AG04449 (cell line): Measurements from ENCODE around the gene CRYBG1.
"Not testable (repeated sequence)": the region's sequence is repeated elsewhere in the genome, so short reads cannot be mapped to it uniquely, and the experiment has no call there.

Source experiments
- CTCF ChIA-PET: fragments of 350-600 bp; formaldehyde crosslinking; extraction: SDS; loops from one replicate; lab custom pipeline; 2021; ENCODE audit warnings: antibody characterized with exemption; lab: Yijun Ruan, JAX
- POLR2A ChIA-PET: fragments of 400-600, 350-600 bp; formaldehyde crosslinking; extraction: SDS; loops from one replicate; lab custom pipeline; 2020; ENCODE audit warnings: antibody characterized with exemption, inconsistent platforms; lab: Yijun Ruan, JAX
- DNase-seq: peaks from one replicate; pipeline ENCODE4 v3.0.0-alpha.2; 2010; ENCODE audit warnings: low read depth, low spot score
- H3K4me3 ChIP-seq: 2 replicates; pipeline ENCODE4 v1.5.1; 2011; ENCODE audit warnings: low read depth, mild to moderate bottlenecking, control low read depth, low read length
- CTCF ChIP-seq: IDR thresholded peaks from one replicate; pipeline ENCODE4 v1.5.1; 2011; ENCODE audit warnings: mild to moderate bottlenecking, moderate library complexity, low read length, control low read depth, inconsistent platforms; ENCODE audit not compliant: insufficient read depth; ENCODE audit errors: missing control alignments

CRYBG1 gene

GRCh38 chr6:106572436-106572835 lies 211.9 kb downstream of the CRYBG1 start:
- no peak overlapping the region for H3K4me3 ChIP-seq
- POLR2A ChIA-PET: no interaction called here
- CTCF ChIA-PET: interaction anchor here (1.4 to 25.8 kb wide), 6 partner anchors 11 to 425 kb away, joined by 3 to 926 read pairs (median 14); partner anchors contain the start of gene CRYBG1
- no peak for DNase-seq
- TF ChIP-seq CTCF: no peak

- no peak overlapping the region for H3K4me3 ChIP-seq
- POLR2A ChIA-PET: no interaction called here
- CTCF ChIA-PET: interaction anchor here (0.9 to 25.8 kb wide), 6 partner anchors 11 to 406 kb away, joined by 3 to 926 read pairs (median 11); partner anchors contain the start of gene CRYBG1
- no peak for TF ChIP-seq CTCF
- DNase-seq: no peak
Measured at GRCh38 chr6:106572875-106573585, 212.5 kb downstream of the CRYBG1 start.

- TF ChIP-seq CTCF: no peak
- POLR2A ChIA-PET: no interaction called here
- no peak for DNase-seq
- CTCF ChIA-PET: interaction anchor here (1.1 to 25.8 kb wide), 4 partner anchors 9 to 404 kb away, joined by 4 to 926 read pairs (median 24); no protein-coding TSS in a partner anchor
- no peak overlapping the region for H3K4me3 ChIP-seq
Measured at GRCh38 chr6:106574741-106575458, 214.4 kb downstream of the CRYBG1 start.

GRCh38 chr6:106579281-106579680 lies 218.8 kb downstream of the CRYBG1 start:
- no peak for DNase-seq
- POLR2A ChIA-PET: no interaction called here
- CTCF ChIA-PET: interaction anchor here (0.6 to 1.5 kb wide), 5 partner anchors 125 to 400 kb away, joined by 3 to 4 read pairs (median 3); no protein-coding TSS in a partner anchor
- no peak overlapping the region for H3K4me3 ChIP-seq
- no peak for TF ChIP-seq CTCF

GRCh38 chr6:106581468-106581867 lies 221.0 kb downstream of the CRYBG1 start:
- ChIA-PET CTCF (interaction anchor here (0.9 to 1.8 kb wide), 2 partner anchors 15 to 136 kb away, joined by 3 to 5 read pairs; no protein-coding TSS in a partner anchor), POLR2A (interaction anchor here (0.7 kb wide), 1 partner anchor 96 kb away, joined by 3 read pairs; no protein-coding TSS in a partner anchor)
- no peak for TF ChIP-seq CTCF
- no peak overlapping the region for H3K4me3 ChIP-seq
- DNase-seq: no peak

- ChIA-PET POLR2A (no interaction called here), CTCF (interaction anchor here (0.8 kb wide), 2 partner anchors 20 to 392 kb away, joined by 4 to 5 read pairs; no protein-coding TSS in a partner anchor)
- no peak for DNase-seq
- TF ChIP-seq CTCF: no peak
- no peak overlapping the region for H3K4me3 ChIP-seq
Measured at GRCh38 chr6:106586815-106587415, 226.4 kb downstream of the CRYBG1 start.

- CTCF ChIA-PET: interaction anchor here (0.9 to 1.1 kb wide), 3 partner anchors 22 to 143 kb away, joined by 3 to 4 read pairs (median 3); no protein-coding TSS in a partner anchor
- POLR2A ChIA-PET, DNase-seq: not testable (repeated sequence)
Measured at GRCh38 chr6:106588937-106589336, 228.4 kb downstream of the CRYBG1 start.

More at GRCh38 chr6:106588937-106589336, 228.4 kb downstream of the CRYBG1 start:
- not testable (repeated sequence) for H3K4me3 ChIP-seq
